Stimulated activated CD8-positive, alpha-beta memory T cell treated with anti-CD3 and anti-CD28 coated beads, Interleukin-4, amount 100 ng/mL, for 4 hours (primary cell): ENCODE data around the gene PCED1B.

Experiments
- DNase-seq, 2 donors: peaks; one replicate each; pipeline ENCODE4 v3.0.0-alpha.2; 2020; ENCODE audit warnings: low read depth in 2 of 2, low spot score in 1 of 2

PCED1B gene

GRCh38 chr12:47088021-47088944, 8.9 kb downstream of the PCED1B start:
- no peak for DNase-seq

GRCh38 chr12:47091009-47091408, 11.6 kb downstream of the PCED1B start:
- DNase-seq, result no peak

DNA sequence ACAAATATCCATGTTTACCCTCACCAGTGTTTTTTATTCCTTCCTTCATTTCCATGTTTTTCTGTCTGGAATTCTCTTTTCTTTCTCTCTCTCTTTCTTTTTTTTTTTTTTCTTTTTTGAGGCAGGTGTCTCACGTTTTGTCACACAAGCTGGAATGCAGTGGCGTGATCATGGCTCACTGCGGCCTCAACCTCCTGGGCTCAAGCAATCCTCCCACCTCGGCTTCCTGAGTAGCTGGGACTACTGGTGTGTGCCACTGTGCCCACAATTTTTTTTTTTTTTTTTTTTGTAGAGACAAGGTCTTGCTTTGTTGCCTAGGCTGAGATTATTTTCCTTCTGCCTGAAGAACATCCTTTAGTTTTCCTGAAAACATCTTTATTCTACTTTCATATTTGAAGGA, 15.4 kb downstream of the PCED1B start:
- no peak for DNase-seq

- no peak for DNase-seq
Measured at GRCh38 chr12:47095446-47096236, 16.2 kb downstream of the PCED1B start.

DNA sequence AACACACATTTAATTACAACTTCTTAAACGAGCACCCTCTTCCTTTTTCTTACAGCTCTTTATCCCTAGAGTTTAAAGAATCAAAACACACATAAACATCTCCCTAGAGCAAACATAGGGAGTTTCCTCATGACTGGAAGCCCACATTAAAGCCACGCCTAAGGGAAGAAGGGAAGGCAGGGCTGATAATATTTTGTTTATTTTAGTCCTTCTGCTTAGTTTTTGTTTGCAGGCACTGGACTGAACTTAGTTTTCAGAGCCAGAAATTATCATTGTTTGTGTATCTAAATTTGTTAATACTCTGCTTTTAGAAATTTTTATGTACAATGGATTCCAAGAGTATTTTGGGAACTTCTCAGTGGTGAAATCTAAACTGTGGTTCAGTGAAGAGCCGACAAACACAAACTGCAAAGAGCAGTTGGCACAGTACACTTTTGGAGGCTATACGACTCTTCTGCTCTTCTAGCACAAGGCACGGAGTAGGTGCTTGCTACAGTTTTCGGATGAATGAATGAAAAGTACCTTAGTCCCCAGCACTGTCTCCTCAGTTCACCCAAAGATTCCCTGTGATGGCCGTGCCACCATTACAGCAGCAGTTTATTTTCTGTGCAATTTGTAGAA, 18.0 kb downstream of the PCED1B start:
- no peak for DNase-seq

GRCh38 chr12:47098099-47098498, 18.7 kb downstream of the PCED1B start:
- no peak for DNase-seq

DNA sequence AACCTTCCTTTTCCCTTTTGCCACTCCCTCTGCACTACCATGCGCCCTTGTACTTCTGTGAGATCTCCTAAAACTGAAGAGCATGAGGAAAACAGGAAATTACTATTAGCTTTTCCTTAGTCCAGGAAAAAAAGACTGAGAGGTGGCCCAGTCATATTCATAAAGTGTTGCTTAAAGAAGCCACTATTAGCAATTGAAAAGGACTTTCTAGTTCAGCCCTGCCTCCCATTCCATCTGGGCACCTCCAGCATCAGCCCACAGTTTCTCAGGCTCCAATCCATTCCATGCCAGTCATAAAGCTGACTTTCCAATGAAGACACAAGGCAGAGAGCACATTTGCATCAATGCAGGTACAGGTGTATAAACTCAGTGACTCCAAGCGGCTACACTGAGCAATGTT, 20.2 kb downstream of the PCED1B start:
- DNase-seq, result no peak

DNA sequence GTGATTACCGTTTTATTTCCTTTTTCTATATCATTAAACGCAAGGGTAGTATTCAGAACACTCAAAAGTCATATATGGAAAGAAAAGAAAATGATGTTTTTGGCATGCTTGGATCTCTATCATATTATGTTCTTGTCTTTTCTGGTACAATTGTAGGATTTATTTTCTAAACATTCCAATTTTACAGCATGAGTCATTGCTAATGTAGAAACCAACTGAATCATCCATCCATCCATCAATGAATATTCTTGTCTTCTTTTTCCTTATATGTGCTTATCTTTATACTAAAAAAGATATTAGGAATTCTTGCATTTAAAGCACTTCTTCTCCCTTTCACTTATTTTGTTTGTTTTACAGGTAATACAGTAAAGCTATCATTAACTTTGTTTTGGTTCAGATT, 20.7 kb downstream of the PCED1B start:
- no peak for DNase-seq

GRCh38 chr12:47102406-47102805, 23.0 kb downstream of the PCED1B start:
- DNase-seq, result no peak

DNA sequence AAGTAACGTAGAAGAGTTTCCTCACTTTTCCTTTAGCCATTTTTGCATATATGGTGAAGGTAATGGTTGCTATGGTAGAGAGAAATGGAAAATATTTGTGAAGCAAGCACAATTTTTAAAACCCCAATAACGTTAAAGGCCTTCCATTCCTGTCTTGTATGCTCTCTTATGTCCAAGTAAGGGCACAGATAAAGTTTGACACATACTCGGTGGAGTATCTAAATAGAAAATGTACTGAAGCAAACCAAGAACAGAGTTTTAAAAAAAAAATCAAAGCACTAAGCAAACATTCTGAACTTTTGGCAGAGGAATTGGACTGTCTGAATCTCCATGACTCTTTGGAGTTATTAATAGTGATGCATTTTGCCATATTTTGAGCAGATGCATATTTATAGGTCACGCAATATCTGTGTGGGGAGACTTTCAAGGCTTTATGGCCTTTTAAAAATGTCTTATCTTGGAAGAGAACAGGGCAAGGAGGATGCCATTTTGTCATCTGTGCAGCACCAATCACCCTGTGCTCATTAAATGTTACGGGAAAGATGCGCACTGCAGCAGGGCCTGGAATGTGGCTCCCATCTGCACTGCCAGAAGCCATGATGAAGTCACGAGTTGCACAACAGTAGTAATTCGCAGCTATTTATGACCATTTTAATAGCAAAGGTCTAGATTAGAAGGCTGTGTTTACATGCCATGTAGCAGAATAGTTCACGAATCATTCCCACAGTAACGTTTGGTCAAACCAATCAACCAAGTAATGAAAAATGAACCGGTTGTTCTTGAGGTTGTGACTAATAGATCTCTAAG, 23.6 kb downstream of the PCED1B start:
- no peak for DNase-seq

DNA sequence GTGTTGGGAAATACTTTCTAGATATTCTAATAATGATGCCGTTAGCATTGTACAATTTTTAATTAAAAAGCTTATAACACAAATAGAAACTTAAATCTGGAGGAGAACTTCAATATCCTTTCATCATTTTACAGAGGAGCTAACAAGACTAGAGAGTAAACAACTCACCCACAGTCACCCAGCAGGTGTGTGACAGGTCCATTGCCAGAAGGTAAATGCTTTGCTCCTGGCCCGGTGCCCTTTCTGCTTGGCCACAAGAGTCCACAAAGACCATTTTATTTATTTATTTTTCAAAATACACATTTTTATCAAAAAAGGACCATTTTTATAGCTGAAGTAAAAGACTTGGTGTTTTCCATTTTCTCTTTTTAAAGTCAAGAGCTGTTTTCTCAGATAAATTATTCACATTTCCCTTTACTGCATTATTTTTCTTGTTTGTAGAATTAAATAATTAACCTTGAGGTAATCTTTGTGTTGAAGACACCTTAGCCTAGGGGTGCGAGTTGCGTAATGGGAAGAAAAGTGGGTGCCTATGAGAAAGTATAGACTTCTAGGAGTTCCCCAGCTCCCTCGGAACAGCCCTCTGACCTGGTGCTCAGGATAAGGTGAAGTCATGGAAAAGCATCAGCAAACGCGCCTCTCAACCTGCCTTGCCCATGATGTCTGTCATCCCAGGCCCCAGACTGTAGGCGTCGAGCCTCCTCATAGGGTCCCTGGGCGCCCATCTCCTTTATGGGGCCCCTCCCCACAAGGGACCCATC, 26.7 kb downstream of the PCED1B start:
- no peak for DNase-seq

GRCh38 chr12:47107446-47107845, 28.0 kb downstream of the PCED1B start:
- no peak for DNase-seq

- no peak for DNase-seq
Measured at GRCh38 chr12:47107926-47108325, 28.5 kb downstream of the PCED1B start.

DNA sequence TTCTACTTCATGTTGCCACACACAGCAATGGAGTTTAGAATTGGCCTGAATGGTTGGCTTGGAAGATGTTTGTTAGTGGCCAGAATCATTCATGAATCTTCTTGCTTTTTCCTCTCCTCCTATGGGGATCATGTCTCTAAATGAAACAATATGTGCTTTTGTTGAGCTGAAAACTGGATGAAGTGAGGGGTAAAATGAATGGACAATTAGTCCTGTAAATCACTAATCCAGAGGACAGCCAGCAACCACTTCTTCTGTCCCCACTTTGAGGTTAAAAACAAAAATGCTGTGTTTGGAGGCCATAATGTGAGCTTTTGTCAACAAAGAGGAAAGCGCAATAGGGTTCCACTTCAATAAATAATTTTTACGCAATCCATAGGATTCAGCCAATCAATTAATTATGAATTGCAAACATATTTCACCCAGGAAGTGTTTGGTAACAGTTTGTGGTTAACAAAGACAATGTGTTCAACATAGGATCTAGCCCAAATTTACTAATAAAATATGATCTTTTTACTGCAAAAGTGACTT, 30.7 kb downstream of the PCED1B start:
- DNase-seq, result no peak

GRCh38 chr12:47110718-47111391, 31.4 kb downstream of the PCED1B start:
- no peak for DNase-seq

DNA sequence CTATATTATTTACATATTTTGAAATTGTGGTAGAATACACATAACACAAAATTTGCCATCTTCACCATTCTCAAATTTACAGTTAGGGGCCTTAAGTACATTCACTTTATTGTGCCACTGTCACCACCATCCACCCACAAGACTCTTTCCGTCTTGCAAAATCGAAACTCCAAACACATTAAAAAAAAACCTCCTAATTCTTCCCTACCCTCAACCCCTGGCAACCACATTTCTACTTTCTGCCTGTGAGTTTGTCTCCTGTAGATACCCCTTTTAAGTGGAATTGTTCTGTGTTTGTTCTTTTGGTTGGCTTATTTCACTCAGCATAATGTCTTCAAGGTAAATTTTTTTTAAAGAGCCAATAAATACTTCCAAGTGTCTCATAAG, 32.0 kb downstream of the PCED1B start:
- DNase-seq, result no peak

- no peak for DNase-seq
Measured at GRCh38 chr12:47111854-47112253, 32.4 kb downstream of the PCED1B start.

DNA sequence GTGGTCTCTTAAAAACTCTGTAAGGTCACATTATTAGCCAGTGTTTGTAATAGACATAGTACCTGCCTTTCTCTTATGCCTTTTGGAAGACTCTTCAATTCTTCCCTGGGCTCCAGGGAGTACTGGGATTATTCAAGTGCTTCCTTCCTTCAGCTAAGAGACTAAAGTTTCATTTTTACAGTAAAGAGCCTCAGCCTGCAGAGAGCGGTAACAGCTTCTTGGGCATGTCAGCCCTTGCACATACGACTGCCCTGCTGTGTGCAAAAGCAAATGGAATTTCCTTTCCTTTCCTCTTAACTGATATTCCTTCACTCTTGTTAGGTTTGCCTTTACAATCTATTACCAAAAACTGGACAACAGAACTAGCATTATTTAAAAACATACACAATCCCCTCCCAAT, 33.3 kb downstream of the PCED1B start:
- no peak for DNase-seq

- no peak for DNase-seq
Measured at GRCh38 chr12:47114481-47114892, 35.1 kb downstream of the PCED1B start.
